Neural cell (in vitro differentiated cells): ENCODE measurements around the gene RAB28. TPM values are rescaled to one million over a fixed set of nuclear protein-coding genes. Genes with fewer than 3 reads are reported as not detected.

Experiments used
- H2AFZ ChIP-seq: fragments of 200-600, 300-800 bp; sonication (generic), shearing (Covaris generic); 2 replicates; pipeline ENCODE4 v1.6.0; 2014; ENCODE audit warnings: low read depth, mild to moderate bottlenecking, antibody characterized with exemption, low read length, moderate library complexity
- H3F3A ChIP-seq: fragments of 200-600 bp; shearing (Covaris generic); 2 replicates; pipeline ENCODE4 v1.6.1; 2016; ENCODE audit warnings: mild to moderate bottlenecking, moderate library complexity, mixed read lengths, antibody characterized with exemption, low read length; ENCODE audit not compliant: insufficient read depth, poor library complexity, severe bottlenecking
- H3K27ac ChIP-seq: fragments of 200-600, 300-800 bp; sonication (generic), shearing (Covaris generic); 2 replicates; pipeline ENCODE4 v1.5.1; 2014; ENCODE audit warnings: mild to moderate bottlenecking, low read length, moderate library complexity
- H3K27me3 ChIP-seq: fragments of 300-800, 200-600 bp; sonication (generic), shearing (Covaris generic); 2 replicates; pipeline ENCODE4 v1.6.0; 2014; ENCODE audit warnings: mild to moderate bottlenecking, low read depth, low read length, moderate library complexity; ENCODE audit not compliant: insufficient read depth
- H3K36me3 ChIP-seq: fragments of 300-800, 200-600 bp; sonication (generic), shearing (Covaris generic); 2 replicates; pipeline ENCODE4 v1.5.1; 2014; ENCODE audit warnings: mild to moderate bottlenecking, antibody characterized with exemption, low read length, moderate library complexity; ENCODE audit not compliant: insufficient read depth
- H3K4me2 ChIP-seq: fragments of 300-800, 200-600 bp; sonication (generic), shearing (Covaris generic); 2 replicates; pipeline ENCODE4 v1.6.0; 2014; ENCODE audit warnings: mild to moderate bottlenecking, low read length
- H3K4me3 ChIP-seq: fragments of 300-800, 200-600 bp; sonication (generic), shearing (Covaris generic); 2 replicates; pipeline ENCODE4 v1.5.1; 2014; ENCODE audit warnings: mild to moderate bottlenecking, low read length, moderate library complexity
- H3K79me2 ChIP-seq: fragments of 200-600 bp; shearing (Covaris generic); replicated peaks from 2 replicates; pipeline ENCODE4 v1.6.0; 2014; ENCODE audit warnings: mild to moderate bottlenecking, low read length, moderate library complexity; ENCODE audit not compliant: insufficient read depth
- H3K9ac ChIP-seq: fragments of 300-800, 200-600 bp; sonication (generic), shearing (Covaris generic); 2 replicates; pipeline ENCODE4 v1.6.1; 2016; ENCODE audit warnings: mild to moderate bottlenecking, low read length, mixed read lengths
- H3K9me2 ChIP-seq: fragments of 200-600 bp; shearing (Covaris generic); 2 replicates; pipeline ENCODE4 v1.6.1; 2016; ENCODE audit warnings: mild to moderate bottlenecking, low read length, mixed read lengths; ENCODE audit not compliant: insufficient read depth
- H3K9me3 ChIP-seq: fragments of 200-600, 300-800 bp; sonication (generic), shearing (Covaris generic); 2 replicates; pipeline ENCODE4 v1.6.1; 2016; ENCODE audit warnings: mild to moderate bottlenecking, mixed run types, low read length, moderate library complexity, mixed read lengths
- H4K20me1 ChIP-seq: fragments of 200-600 bp; shearing (Covaris generic); 2 replicates; pipeline ENCODE4 v1.6.1; 2016; ENCODE audit warnings: mild to moderate bottlenecking, mixed run types; ENCODE audit not compliant: insufficient read depth
- EP300 ChIP-seq: fragments of 450-650 bp; conservative IDR thresholded peaks from 2 replicates; pipeline ENCODE4 v1.6.1; 2014; ENCODE audit warnings: antibody characterized with exemption, mild to moderate bottlenecking, moderate library complexity; ENCODE audit not compliant: poor library complexity, severe bottlenecking
- EZH2 ChIP-seq: fragments of 200-600, 300-800 bp; shearing (Covaris generic), sonication (generic); IDR thresholded peaks from 2 replicates; pipeline ENCODE4 v1.6.1; 2014; ENCODE audit warnings: antibody characterized with exemption, low read length, borderline replicate concordance, mild to moderate bottlenecking; ENCODE audit not compliant: insufficient read depth, poor library complexity, severe bottlenecking
- MXI1 ChIP-seq: fragments of 450-650 bp; conservative IDR thresholded peaks from 2 replicates; pipeline ENCODE4 v1.6.1; 2014; ENCODE audit warnings: antibody characterized with exemption, mild to moderate bottlenecking; ENCODE audit not compliant: poor library complexity, severe bottlenecking
- POLR2AphosphoS5 ChIP-seq: IDR thresholded peaks from 2 replicates; pipeline ENCODE4 v1.6.1; 2012
- RAD21 ChIP-seq: fragments of 450-650 bp; conservative IDR thresholded peaks from 2 replicates; pipeline ENCODE4 v1.6.1; 2014; ENCODE audit warnings: antibody characterized with exemption, mild to moderate bottlenecking, moderate library complexity
- REST ChIP-seq: IDR thresholded peaks from 2 replicates; pipeline ENCODE4 v1.6.1; 2012; ENCODE audit warnings: borderline replicate concordance
- SMC3 ChIP-seq: fragments of 450-650 bp; conservative IDR thresholded peaks from 2 replicates; pipeline ENCODE4 v1.6.1; 2014; ENCODE audit warnings: antibody characterized with exemption, mild to moderate bottlenecking, moderate library complexity; ENCODE audit not compliant: poor library complexity
- TAF1 ChIP-seq: IDR thresholded peaks from 2 replicates; pipeline ENCODE4 v1.6.1; 2012; ENCODE audit warnings: low read depth
- polyA plus RNA-seq: library from polyadenylated mRNA; depleted of rRNA; stranded (reverse); fragments of >200 nt; gene quantifications from 2 replicates; pipeline ENCODE4 v1.2.3, GENCODE V29; 2014
- TF ChIP-seq, protein P1 (sequence below): fragments of 450-650 bp; IDR thresholded peaks from 2 replicates; pipeline ENCODE4 v1.5.1; 2014; ENCODE audit warnings: antibody characterized with exemption, mild to moderate bottlenecking, moderate library complexity; ENCODE audit not compliant: poor library complexity, severe bottlenecking

Gene RAB28
- polyA plus RNA-seq, 1 donor from 2014 or later: 60.7 TPM

DNA sequence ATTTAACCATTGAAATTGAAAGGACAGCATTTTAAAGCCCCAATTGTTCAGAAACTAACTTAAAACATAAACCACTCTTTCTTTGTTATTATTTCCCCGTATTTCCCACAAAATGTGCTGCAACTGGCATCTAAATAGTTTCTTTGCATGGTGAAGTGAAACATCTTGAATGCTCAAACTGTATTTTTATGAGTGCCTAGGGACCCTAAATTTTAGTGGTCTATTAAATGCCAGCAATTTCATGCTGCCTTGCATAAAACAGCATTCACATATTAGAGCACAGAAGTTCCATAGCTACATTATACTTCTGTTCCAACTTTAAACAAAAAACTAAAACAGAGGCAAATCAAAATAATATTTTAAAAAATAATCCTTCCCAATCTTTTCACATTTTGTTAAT, 5.4 kb downstream of the RAB28 start:
- H3K36me3 ChIP-seq: no peaks in the 10 kb centered on the region
- H3K9me2 ChIP-seq: no peaks in the 10 kb centered on the region
- no peak overlapping the region for H3K27ac ChIP-seq
- no peak overlapping the region for H3K4me3 ChIP-seq
- H2AFZ ChIP-seq: no peak overlapping the region
- H3K9me3 ChIP-seq: no peaks in the 10 kb centered on the region
- H3K79me2 ChIP-seq: peaks cover 45% of the 10 kb centered on the region
- no peaks in the 10 kb centered on the region for H3F3A ChIP-seq
- TF ChIP-seq MXI1 (no peak), EP300 (no peak), RAD21 (no peak), TAF1 (no peak), EZH2 (no peak), SMC3 (no peak), REST (no peak), POLR2AphosphoS5 (no peak)
- TF ChIP-seq, protein P1, sequence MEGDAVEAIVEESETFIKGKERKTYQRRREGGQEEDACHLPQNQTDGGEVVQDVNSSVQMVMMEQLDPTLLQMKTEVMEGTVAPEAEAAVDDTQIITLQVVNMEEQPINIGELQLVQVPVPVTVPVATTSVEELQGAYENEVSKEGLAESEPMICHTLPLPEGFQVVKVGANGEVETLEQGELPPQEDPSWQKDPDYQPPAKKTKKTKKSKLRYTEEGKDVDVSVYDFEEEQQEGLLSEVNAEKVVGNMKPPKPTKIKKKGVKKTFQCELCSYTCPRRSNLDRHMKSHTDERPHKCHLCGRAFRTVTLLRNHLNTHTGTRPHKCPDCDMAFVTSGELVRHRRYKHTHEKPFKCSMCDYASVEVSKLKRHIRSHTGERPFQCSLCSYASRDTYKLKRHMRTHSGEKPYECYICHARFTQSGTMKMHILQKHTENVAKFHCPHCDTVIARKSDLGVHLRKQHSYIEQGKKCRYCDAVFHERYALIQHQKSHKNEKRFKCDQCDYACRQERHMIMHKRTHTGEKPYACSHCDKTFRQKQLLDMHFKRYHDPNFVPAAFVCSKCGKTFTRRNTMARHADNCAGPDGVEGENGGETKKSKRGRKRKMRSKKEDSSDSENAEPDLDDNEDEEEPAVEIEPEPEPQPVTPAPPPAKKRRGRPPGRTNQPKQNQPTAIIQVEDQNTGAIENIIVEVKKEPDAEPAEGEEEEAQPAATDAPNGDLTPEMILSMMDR: no peak
- no peaks in the 10 kb centered on the region for H4K20me1 ChIP-seq
- no peak overlapping the region for H3K9ac ChIP-seq
- no peak overlapping the region for H3K4me2 ChIP-seq
- no peaks in the 10 kb centered on the region for H3K27me3 ChIP-seq

DNA sequence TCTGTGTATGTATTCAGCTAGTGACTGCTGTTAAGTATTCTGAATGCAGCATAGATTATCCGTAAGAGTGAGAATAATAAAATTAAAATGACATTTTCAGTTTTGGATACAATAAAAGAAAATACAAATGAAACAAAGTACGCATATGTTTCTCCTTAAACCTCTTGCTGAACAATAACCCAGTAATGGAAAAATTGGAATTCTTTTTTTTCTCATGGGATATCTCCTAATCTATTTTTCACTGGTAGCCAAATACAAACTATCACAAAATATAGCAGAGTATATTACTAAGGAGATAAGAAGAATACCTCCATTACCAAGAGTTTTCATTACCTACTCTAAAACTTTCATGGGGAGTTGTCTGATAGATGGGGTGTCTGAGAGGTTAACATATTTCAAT, 6.0 kb downstream of the RAB28 start:
- Histone ChIP-seq H3K9me2 (no peaks in the 10 kb centered on the region), H3K36me3 (no peaks in the 10 kb centered on the region), H3K9me3 (no peaks in the 10 kb centered on the region), H4K20me1 (no peaks in the 10 kb centered on the region), H3K27me3 (no peaks in the 10 kb centered on the region), H2AFZ (no peak overlapping the region), H3K4me3 (no peak overlapping the region), H3K4me2 (no peak overlapping the region), H3K79me2 (peaks cover 42% of the 10 kb centered on the region), H3K9ac (no peak overlapping the region), H3K27ac (no peak overlapping the region), H3F3A (no peaks in the 10 kb centered on the region)
- TF ChIP-seq MXI1 (no peak), REST (no peak), RAD21 (no peak), EZH2 (no peak), SMC3 (no peak), TAF1 (no peak), EP300 (no peak), POLR2AphosphoS5 (no peak)
- TF ChIP-seq, protein P1: no peak
